ENCODE data around the gene HP. TPM values are rescaled to one million over a fixed set of nuclear protein-coding genes. Genes with fewer than 3 reads are reported as not detected.

HP gene
- total and polyA plus RNA-seq, 2 of the 4 experiments (the other 2 are of a cell fraction) = not detected

DNA sequence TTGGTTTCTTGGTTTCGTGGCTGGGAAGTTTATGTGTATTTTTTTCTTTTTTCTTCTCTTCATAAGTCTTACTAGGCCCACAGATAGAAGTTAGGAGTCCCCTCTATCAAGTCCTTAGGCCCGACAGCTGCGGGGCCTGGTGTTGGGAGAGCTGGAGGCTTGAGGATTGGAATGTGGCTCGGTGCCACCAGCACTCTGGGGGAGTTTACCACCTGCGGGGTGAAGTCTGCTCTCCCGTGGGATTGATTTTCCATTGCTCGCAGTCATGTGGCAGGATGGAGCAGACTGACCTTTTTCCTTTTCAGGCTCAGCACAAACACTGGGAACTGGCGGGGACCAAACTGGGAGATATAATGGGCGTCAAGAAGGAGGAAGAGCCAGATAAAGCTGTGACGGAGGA is 46.9 kb downstream of the HP start:
- Histone ChIP-seq H2BK15ac (ENCODE audit: low read depth, low read length) (no peak overlapping the region), H3K27ac (ENCODE audit: insufficient read depth, low read length) (no peak overlapping the region), H3K79me1 (ENCODE audit: low read depth in 1 of 2, low read length in 2 of 2) (peaks cover 4 to 8% of the 10 kb centered on the region in 2 experiments; a peak in 2 of 4 replicates), H2BK20ac (ENCODE audit: low read depth, low read length) (no peak overlapping the region), H2AFZ (replicated peaks; ENCODE audit: low read length, poor library complexity) (no peak overlapping the region), H2BK120ac (ENCODE audit: low read depth, low read length) (no peak overlapping the region), H3K18ac (ENCODE audit: low read depth, low read length) (no peak overlapping the region), H4K91ac (ENCODE audit: insufficient read depth, low read depth, low read length) (no peak overlapping the region), H3K4me2 (ENCODE audit: low read depth, low read length) (no peak overlapping the region), H2BK5ac (ENCODE audit: low read depth, low read length, poor library complexity, severe bottlenecking) (no peak overlapping the region), H4K5ac (ENCODE audit: low read depth, low read length) (no peak overlapping the region), H3K56ac (ENCODE audit: extremely low read depth, insufficient read depth, low read length) (no peak overlapping the region), H3K4me1 (ENCODE audit: control insufficient read depth, insufficient read depth, low read length) (no peaks in the 10 kb centered on the region), H3K4me3 (ENCODE audit: insufficient read depth, low read depth, low read length) (no peak overlapping the region), H3K36me3 (ENCODE audit: control insufficient read depth, insufficient read depth, low read length) (peaks cover 87% of the 10 kb centered on the region), H3K9me1 (ENCODE audit: insufficient read depth, low read length) (no peaks in the 10 kb centered on the region), H3K14ac (replicated peaks; ENCODE audit: low read depth, low read length) (no peak overlapping the region), H3K27me3 (ENCODE audit: control insufficient read depth, insufficient read depth, low read length) (no peaks in the 10 kb centered on the region), H2AK5ac (ENCODE audit: low read depth, low read length) (no peak overlapping the region), H3K9ac (ENCODE audit: low read depth, low read length) (no peak overlapping the region), H3K9me3 (ENCODE audit: control insufficient read depth, insufficient read depth, low read length) (no peaks in the 10 kb centered on the region), H3K23ac (ENCODE audit: low read depth, low read length) (no peak overlapping the region), H4K20me1 (ENCODE audit: insufficient read depth, low read length) (no peaks in the 10 kb centered on the region; the same call in 1 of the 2 replicates), H3K4ac (ENCODE audit: low read depth, low read length) (no peak overlapping the region), H2AK9ac (replicated peaks; ENCODE audit: low read depth, low read length, poor library complexity) (no peak overlapping the region), H4K8ac (ENCODE audit: low read depth in 2 of 2, low read length in 2 of 2) (no peak overlapping the region)
- no peak for DNase-seq
- BruUV-seq (replicated peaks) = no TSS peak
- ChIA-PET POLR2A (ENCODE audit: unreplicated experiment) (no interaction called here), CTCF (no interaction called here)
- TF ChIP-seq MXI1 (IDR thresholded peaks at IDR 0.05; ENCODE audit: borderline replicate concordance, low read depth, low read length) (no peak), NFE2L2 (IDR thresholded peaks at IDR 0.05; ENCODE audit: low read depth, low read length) (no peak), SMC3 (IDR thresholded peaks at IDR 0.05; ENCODE audit: low read depth, low read length) (no peak)
- WGBS, 2 experiments (ENCODE audit: extremely low coverage in 2 of 2, insufficient read length in 1 of 2) = 100% methylated on average over 3 of the region's 10 CpGs; no CpG with 5 or more reads in 1 of the 2 experiments
- dilution Hi-C loops (cut with HindIII; ENCODE audit: low sequenced_read_pairs, unreplicated experiment) = no loop called here
- ATAC-seq (ENCODE audit: low read depth) = no peak
- intact Hi-C loops (cut with micrococcal nuclease) = no loop called here
- in situ Hi-C loops (cut with MboI; ENCODE audit: low sequenced_read_pairs) = no loop called here

Measured in IMR-90 (cell line).